Ascending aorta (tissue), 2 donors: ENCODE data around the gene CHN2. TPM values are rescaled to one million over a fixed set of nuclear protein-coding genes. Genes with fewer than 3 reads are reported as not detected.

Source experiments
- DNase-seq, 2 donors: peaks; one replicate each; pipeline ENCODE4 v3.0.0-alpha.2; 2019; ENCODE audit warnings: low spot score in 2 of 2
- H3K27ac ChIP-seq, 2 donors: fragments of 200-600 bp; sonication (generic); one replicate each; pipeline ENCODE4 v1.5.1; 2016 to 2017; ENCODE audit warnings: mild to moderate bottlenecking in 1 of 2
- H3K27me3 ChIP-seq: fragments of 200-600 bp; sonication (generic); one replicate; pipeline ENCODE4 v1.5.1; 2017
- H3K36me3 ChIP-seq, 2 donors: fragments of 200-600 bp; sonication (generic); one replicate each; pipeline ENCODE4 v1.5.1; 2016
- H3K4me1 ChIP-seq, 2 donors: fragments of 200-600 bp; sonication (generic); one replicate each; pipeline ENCODE4 v1.5.1; 2016 to 2017; ENCODE audit warnings: mild to moderate bottlenecking in 1 of 2
- H3K4me3 ChIP-seq, 2 donors: fragments of 200-600 bp; sonication (generic); one replicate each; pipeline ENCODE4 v1.5.1; 2016 to 2017; ENCODE audit warnings: mild to moderate bottlenecking in 1 of 2
- H3K9me3 ChIP-seq, 2 donors: fragments of 200-600 bp; sonication (generic); one replicate each; pipeline ENCODE4 v1.5.1; 2016
- intact Hi-C: fragments of 100-400 bp; cut with DNase I; formaldehyde crosslinking; loops from one replicate; pipeline ENCODE4 v1.15.1; 2023
- total RNA-seq: library from RNA; depleted of rRNA; stranded (reverse); fragments of >200 nt; gene quantifications from one replicate; pipeline ENCODE4 v1.1.0, GENCODE V29; 2016
- TF ChIP-seq, protein P1 (sequence below), 3 experiments: fragments of 200-600 bp in 2 of 3; fragments of 450-650 bp in 1 of 3; sonication (generic) in 2 of 3; IDR thresholded peaks; one replicate each; pipeline ENCODE4 v1.5.1; 2016 to 2019; ENCODE audit warnings: antibody characterized with exemption in 3 of 3, mild to moderate bottlenecking in 1 of 3, moderate library complexity in 1 of 3

CHN2 gene
- total RNA-seq, 1 donor from 2014 or later: 8.7 TPM

DNA sequence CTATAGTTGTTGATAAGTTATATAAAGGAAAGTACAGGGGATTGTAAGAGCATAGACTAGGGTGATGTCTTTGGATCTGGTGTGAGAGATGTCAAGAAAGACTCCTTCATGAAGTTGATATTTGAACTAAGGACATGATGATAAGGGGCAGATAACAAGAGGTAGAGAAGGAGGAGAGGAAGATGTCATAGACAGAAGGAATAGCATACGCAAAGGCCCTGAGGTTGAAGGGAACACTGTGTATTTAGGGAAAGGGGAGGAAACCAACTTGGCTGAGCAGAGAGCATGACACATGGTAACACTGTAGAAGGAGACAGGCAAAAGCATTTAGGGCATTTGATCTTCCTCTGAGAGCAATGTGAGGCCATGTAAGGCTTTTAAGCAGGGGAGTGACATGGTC is 170.8 kb downstream of the CHN2 start:
- no peak for DNase-seq
- no peak overlapping the region for H3K27ac ChIP-seq
- H3K27me3 ChIP-seq: no peaks in the 10 kb centered on the region
- H3K4me1 ChIP-seq: no peaks in the 10 kb centered on the region
- intact Hi-C loops: no loop called here
- H3K36me3 ChIP-seq: no peaks in the 10 kb centered on the region
- TF ChIP-seq, protein P1, sequence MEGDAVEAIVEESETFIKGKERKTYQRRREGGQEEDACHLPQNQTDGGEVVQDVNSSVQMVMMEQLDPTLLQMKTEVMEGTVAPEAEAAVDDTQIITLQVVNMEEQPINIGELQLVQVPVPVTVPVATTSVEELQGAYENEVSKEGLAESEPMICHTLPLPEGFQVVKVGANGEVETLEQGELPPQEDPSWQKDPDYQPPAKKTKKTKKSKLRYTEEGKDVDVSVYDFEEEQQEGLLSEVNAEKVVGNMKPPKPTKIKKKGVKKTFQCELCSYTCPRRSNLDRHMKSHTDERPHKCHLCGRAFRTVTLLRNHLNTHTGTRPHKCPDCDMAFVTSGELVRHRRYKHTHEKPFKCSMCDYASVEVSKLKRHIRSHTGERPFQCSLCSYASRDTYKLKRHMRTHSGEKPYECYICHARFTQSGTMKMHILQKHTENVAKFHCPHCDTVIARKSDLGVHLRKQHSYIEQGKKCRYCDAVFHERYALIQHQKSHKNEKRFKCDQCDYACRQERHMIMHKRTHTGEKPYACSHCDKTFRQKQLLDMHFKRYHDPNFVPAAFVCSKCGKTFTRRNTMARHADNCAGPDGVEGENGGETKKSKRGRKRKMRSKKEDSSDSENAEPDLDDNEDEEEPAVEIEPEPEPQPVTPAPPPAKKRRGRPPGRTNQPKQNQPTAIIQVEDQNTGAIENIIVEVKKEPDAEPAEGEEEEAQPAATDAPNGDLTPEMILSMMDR (IDR thresholded peaks at IDR 0.05): no peak
- H3K4me3 ChIP-seq: no peak overlapping the region
- no peaks in the 10 kb centered on the region for H3K9me3 ChIP-seq

DNA sequence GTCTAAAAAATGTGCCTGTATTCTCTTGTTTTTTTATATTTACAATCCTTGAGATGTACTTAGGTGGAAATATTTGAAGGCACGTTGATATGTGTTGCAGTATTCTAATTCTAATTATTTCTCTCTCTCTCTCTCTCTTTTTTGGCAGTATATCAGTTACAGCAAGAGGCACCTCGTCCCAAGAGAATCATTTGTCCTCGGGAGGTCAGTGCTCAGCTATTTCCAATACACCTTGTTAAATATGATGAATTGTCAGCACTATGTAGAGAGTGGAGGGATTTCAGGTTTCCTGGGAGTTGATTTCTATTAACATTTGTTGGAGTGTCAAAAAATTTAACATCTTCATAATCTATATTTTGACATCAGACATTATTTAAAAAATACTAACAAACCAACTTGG is 173.2 kb downstream of the CHN2 start:
- H3K36me3 ChIP-seq: no peaks in the 10 kb centered on the region
- DNase-seq: no peak
- no peak overlapping the region for H3K4me3 ChIP-seq
- H3K27me3 ChIP-seq: no peaks in the 10 kb centered on the region
- no peak overlapping the region for H3K27ac ChIP-seq
- no peaks in the 10 kb centered on the region for H3K9me3 ChIP-seq
- H3K4me1 ChIP-seq: no peaks in the 10 kb centered on the region
- TF ChIP-seq, protein P1 (IDR thresholded peaks at IDR 0.05): no peak
- intact Hi-C loops: no loop called here

DNA sequence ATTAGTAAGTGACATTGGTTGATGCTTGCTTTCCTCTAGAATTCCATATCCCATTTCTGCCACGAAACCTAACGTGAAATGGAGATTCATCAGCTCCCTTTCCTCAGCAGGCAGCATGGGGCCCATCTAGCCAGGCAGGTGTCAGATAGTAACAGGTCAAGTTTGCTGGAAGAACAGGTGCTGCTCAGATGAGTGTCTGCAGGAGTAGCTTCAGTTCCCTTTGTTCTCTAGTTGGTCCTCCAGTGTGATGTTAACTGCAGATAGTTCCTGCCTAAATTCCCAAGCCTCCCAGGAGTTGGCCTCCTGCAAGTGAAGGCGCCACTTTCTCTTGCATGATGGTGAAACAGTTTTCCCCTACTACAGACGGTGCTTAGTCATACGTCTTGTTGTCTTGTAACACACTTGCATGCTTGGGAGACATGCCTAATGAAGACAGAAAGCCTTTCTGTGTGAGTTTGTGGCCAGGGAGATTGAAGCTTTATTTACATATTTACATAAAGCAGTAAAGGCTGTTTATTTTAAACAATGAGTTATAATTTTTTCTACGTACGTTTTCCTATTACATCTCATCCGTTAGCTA is 175.4 kb downstream of the CHN2 start:
- TF ChIP-seq, protein P1 (IDR thresholded peaks at IDR 0.05): no peak
- no peaks in the 10 kb centered on the region for H3K36me3 ChIP-seq
- intact Hi-C loops: no loop called here

DNA sequence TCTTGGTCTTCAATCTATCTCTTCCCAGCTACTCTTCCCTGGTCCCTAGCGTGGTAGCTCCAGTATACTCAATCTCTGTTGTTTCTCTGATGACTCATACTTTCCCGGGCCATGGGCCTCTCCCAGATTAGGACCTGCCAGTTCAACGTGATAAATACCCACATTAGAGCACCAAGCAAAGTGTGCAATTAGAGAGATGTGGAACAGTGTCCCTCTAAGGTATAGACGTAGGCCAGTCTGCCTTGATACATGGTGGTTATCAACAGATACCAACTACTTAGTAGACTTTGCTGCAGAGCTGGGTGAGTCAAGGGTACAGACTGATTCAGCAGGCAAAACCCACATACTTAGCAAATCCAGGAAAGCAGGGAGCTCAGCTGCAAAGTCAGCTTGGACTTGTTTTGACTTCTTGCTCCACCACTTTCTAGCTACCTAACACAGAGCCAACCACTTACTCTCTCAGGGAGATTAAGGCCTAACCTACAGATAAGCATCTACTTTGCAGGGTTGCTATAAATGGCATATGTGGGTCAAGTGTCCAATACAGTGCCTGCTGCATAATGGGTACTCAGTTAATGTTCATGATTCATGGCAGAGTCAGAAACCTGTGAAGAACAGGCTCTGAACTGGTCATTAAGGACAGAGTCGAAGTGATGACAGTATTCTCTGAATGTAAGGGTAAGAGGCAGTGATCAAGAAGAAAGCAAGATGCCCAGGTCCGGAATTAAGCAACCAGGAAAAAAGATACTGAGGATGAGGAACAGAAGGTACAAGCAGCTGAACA is 176.1 kb downstream of the CHN2 start:
- Histone ChIP-seq H3K27ac (peak overlapping the region in 1 of 2 donors; percentile 7), H3K27me3 (no peaks in the 10 kb centered on the region), H3K4me1 (no peaks in the 10 kb centered on the region), H3K36me3 (no peaks in the 10 kb centered on the region), H3K9me3 (no peaks in the 10 kb centered on the region), H3K4me3 (no peak overlapping the region)
- intact Hi-C loops: no loop called here
- no peak for DNase-seq
- TF ChIP-seq, protein P1 (IDR thresholded peaks at IDR 0.05): no peak

More for the DNA sequence above, 175.4 kb downstream of the CHN2 start:
- Histone ChIP-seq H3K9me3 (no peaks in the 10 kb centered on the region), H3K4me1 (no peaks in the 10 kb centered on the region), H3K27ac (no peak overlapping the region), H3K27me3 (no peaks in the 10 kb centered on the region), H3K4me3 (no peak overlapping the region)
- DNase-seq: no peak

DNA sequence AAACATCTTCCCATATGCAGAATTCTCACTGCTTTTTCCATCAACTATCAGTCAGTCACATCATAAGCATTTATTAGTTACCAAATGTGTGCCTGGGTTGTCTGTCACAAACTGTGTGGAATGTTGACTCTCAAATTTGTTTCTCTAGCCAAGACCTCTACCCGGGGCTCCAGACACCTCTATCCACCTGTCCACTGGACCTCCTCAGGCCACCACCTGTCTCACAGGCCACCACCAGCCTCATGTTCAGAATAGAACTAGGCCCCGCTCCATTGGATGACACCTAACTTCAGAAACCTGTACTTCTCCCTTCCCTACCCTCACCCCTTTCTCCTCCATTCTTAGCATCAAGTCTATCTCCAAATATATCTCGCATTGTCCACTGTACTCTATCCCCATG is 176.9 kb downstream of the CHN2 start:
- intact Hi-C loops: no loop called here
- no peaks in the 10 kb centered on the region for H3K9me3 ChIP-seq
- no peaks in the 10 kb centered on the region for H3K36me3 ChIP-seq
- no peak overlapping the region for H3K4me3 ChIP-seq
- H3K27ac ChIP-seq: peak overlapping the region in 1 of 2 donors; percentile 7
- DNase-seq: no peak
- H3K27me3 ChIP-seq: no peaks in the 10 kb centered on the region
- H3K4me1 ChIP-seq: no peaks in the 10 kb centered on the region
- TF ChIP-seq, protein P1 (IDR thresholded peaks at IDR 0.05): no peak
